ENCODE measurements around the gene NLRC5.
"Not testable (repeated sequence)": the region's sequence is repeated elsewhere in the genome, so short reads cannot be mapped to it uniquely, and the experiment has no call there.

The NLRC5 gene

DNA sequence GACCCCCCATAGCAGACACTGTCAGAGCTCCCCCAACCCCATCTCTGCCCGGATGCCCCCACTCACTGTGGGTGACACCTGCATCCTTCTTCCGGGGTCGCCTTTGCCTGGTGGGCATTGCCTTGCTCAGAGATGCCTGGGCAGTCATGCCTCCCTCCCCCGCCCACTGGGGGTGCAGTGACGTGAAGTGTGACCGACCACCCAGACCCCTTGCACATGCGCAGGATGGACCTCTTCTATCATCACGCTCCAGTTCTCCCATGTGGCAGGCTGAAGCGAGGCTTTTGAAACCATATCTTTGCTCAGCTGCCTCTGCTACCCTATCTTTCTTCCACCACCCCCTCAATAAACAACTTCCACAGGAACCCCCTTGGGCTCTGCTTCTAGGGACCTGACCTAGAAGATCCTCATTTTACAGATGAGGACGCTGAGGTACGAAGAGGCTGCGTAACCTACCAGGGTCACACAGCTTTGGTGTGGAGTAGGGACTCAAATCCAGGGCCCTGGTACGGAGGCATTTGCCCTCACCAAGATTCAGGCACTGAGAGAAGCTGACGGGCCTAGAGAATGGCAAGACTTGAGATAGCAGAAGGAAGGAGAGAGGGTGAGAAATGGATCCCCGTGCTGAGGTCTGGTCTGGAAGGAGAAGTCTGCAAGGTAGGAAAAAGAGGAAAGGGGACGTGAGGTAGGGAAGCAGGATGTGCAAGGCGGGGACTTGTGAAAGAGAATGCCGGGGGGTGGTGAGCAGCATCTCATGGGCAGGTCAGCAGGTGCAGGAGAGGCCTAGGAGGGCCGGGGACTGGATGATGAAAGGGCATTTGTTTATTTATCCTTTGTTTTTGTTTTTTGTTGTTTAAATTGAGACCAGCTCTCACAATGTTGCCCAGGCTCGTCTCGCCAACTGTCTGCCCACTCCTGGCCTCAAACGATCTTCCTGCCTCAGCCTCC is 14.4 kb downstream of the NLRC5 start:
- no peak for DNase-seq

DNA sequence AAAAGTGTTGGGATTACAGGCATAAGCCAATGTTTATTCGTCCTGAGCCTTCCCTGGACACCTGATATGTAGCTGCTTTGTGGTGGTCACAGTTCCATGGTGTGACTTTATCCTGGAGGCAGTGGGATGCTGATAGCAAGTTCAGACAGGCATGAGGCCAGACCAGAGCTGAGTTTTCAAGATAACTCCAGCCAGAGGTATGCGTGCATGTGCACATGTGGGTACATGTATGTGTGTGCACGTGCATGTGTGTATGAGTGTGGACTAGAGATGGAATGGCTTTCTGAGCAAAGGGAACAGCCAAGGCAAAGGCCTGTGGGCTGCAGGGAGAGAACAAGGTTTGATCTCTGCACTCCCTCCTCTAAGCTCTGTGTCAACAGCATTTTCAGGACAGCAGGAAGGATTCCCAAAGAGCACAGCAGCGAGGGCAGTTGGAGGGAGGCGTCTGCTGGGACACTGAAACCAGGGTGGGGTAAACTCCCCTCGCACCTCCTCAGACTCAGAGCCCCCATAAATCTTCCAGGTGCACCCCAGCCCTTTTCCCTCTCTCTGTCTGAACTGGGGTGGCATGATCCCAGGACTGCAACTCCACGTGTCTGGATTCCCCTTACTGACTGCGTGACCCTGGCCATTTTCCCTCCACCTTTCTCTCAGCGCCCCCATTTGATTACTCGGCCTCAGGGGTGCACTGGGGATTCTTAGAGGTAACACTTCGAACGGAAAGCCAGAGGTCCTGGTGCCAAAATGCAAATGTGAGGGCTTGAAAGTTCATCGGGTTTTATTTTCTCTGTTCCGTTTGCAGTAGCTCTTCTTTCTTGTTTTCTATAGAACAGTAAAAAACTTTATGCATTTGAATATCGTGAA is 15.3 kb downstream of the NLRC5 start:
- no peak for DNase-seq

DNA sequence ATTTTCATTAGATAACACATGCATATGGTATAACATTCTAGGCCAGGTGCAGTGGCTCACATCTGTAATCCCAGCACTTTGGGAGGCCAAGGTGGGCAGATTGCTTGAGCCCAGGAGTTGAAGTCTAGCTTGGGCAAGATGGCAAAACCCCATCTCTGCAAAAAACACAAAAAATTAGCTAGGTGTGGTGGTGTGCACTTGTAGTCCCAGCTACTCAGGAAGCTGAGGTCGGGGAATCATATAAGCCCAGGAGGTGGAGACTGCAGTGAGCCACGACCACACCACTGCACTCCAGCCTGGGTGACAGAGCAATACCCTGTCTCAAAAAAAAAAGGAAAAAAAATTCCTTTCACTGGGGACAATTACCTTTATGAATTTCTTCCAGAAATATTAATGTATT is 16.2 kb downstream of the NLRC5 start:
- DNase-seq: not testable (repeated sequence)

DNA sequence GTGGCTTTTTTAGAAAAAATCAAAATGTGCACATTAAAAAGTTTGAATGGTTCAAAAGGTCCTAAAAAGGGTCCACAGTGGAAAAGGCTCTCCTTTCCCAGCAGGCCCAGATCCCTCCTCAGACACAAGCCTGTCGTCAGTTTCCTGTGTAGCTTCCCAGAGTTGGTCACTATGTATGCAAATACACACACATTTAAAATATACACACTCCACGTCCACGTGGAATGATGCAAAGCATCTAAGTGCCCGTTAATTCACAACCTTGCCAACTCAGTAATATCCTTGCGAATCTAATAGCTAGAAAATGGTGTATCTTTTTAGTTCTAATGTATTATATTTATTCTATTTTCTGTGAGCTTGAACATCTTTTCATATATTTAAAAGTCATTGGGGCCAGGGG is 17.7 kb downstream of the NLRC5 start:
- DNase-seq: no peak

DNA sequence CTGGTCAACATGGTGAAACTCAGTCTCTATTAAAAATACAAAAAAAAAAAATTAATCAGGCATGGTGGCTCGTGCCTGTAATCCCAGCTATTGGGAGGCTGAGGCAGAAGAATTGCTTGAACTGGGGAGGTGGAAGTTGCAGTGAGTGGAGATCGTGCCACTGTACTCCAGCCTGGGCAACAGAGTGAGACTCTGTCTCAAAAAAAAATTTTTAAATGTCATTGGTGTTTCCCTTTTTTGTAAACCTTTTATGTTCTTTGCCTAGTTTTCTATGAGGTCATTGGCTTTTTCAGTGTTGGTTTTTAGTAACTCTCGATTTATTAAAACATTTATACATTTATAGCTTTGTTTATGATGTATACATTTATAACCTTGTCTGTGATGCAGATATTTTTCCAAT is 18.2 kb downstream of the NLRC5 start:
- DNase-seq: no peak

DNA sequence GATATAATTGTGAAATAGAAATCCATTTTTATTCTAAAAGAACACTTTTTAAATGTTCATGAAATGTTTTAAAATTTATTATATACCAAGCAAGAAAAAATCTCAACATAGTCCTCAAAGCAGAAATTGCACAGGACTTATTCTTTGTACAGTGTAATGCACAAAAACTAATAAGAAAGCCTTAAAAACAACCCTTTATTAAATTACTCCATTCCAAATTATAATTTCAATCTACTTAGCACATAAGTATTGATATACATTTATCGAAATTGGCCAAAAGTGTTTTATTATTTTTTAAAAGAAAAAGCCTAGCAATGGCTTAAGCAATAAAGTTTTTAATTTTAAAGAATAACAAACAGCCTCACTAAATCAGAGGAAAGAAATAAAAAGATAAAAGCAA is 19.1 kb downstream of the NLRC5 start:
- DNase-seq: no peak

DNA sequence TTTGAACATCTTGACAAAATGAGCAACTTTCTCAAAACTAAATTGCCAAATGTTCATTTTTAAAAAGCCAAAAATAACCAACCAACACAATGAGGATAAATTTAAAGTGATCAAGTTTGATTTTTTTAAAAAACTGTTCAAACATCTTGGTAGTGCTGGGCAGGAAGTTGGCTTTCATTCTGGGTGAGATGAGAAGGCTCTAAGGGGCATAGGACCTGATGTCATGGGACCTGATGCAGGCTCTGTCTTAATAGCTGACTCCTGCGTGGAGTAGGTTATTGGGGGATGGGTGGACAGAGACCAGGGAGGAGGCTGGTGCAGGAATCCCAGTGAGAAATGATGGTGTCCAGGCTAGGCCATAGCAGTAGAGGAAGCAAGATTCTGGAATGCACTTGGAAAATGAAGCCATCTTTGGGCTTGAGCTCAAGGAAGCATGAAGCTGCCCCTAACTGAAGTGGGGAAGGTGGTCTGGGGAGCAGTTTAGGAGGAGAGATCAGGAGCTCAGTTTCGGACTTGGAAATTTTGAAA is 20.4 kb downstream of the NLRC5 start:
- no peak for DNase-seq

DNA sequence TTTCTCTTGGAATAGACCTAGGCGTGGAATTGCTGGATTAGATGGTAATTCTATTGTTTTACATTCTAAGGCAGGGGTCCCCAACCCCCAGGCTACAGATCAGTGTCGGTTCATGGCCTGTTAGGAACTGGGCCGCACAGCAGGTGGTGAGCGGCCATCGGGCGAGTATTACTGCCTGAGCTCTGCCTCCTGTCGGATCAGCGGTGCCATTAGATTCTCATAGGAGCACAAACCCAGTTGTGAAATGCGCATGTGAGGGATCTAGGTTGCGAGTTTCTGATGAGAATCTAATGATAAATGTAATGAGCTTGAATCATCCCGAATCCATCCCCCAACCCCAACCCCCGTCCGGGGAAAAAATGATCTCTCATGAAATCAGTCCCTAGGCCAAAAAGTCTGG is 23.0 kb downstream of the NLRC5 start:
- no peak for DNase-seq

DNA sequence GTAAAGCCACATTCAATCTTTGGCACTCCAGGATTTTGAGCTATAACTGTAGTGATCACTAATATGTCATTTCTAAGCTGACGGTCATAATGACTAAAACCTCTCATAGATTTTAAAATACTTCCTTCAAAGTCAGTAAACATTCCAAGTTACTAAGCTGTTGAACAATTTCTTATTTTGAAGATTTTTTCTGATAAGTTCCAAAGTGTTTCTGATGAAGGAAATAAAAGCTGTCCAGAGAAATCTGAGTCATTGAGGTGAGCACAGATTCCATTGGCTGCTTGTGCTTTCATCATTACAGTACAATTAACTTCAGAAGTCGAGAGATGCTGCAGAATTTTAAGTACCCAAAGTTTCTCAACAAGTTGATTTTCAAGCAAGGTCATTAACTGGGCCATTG is 23.9 kb downstream of the NLRC5 start:
- no peak for DNase-seq

DNA sequence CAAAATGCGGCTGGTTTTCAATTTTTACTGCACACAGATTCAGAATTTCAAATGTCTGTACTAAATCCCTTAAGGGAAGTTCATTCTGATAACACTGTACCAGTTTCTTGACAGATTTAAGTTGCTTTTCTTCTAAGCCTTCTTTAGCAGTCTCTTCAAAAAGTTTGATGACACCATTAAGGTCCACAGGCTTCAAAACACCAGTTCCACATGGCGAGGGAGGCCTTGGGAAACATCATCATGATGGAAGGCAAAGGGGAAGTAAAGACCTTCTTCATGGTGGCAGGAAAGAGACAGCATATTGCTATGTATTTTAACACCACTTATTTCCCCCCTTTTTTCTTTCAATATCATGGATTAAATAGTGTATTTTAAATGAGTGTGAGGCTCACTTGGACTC is 24.5 kb downstream of the NLRC5 start:
- no peak for DNase-seq

DNA sequence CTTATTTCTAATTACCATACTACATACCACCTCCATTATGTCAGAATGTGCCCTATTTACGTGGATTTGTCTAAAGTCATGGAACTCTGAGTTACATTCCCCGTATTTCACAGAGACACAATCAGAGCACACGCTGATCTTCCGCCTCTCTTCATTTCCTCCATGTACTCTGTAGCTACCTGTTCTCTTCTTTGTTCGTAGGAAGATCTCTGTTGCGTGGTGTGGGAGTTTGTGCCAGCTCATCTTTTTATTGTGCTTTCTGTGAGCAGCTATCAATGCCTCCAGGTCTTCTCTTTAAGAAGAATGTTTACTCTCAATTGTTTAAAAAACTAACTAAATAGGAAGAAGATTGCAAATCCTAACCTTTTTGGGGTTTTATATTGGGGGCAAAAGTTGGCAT is 26.9 kb downstream of the NLRC5 start:
- DNase-seq: no peak

DNA sequence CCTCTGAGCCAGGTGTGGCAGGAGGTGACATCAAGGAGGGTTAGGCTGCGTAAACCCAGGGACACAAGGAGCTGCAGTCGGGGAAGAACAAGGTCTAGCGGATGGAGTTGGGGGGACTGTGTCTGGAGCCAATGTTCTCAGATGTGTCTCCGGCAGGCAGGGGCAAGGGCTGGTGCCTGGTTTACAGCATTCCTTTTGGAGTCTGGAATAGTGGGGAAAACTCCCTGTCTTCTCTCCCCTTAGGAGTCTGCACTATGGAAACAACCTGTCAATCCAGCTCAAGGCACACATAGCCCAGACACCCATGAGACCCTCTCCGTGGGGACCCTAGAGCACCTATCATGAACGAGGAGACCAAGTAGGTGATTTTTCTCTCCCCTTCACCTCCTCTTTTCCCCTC is 27.5 kb downstream of the NLRC5 start:
- DNase-seq: no peak

DNA sequence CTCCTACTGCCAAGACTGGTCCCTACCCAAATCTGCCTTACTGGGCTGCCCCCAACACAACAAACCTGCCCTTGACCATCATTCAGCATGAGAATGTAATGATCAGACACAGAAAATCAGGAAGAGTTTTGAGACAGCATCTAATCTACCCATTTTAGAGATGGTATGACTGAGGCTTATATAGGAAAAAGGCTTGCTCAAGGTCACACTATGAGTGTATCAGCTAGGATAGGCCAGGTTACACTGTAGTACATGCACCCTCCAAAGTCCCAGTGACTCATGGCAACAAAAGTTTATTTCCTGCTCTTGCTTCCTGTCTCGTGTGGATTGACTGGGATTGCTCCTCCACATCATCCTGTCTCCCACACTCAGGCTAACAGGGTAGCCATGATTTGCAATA is 27.9 kb downstream of the NLRC5 start:
- no peak for DNase-seq

DNA sequence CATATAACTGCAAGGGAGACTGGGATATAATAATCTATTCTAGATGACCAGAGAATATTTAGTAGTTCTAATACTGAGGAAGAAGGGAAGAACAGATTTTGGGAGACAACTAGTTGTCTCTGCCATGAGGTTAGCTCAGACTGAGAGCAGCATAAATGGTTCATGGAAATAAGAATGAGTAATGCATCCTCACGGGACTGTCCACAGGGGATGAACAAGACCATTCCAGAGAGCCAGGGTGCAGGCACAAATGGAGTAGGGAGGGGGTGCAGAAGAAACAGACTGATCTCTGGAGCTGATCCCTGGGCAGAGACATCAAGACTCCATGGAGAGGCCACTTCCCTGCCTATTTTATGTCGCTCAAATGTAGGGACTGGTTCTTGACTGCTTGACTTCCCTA is 30.4 kb downstream of the NLRC5 start:
- no peak for DNase-seq

DNA sequence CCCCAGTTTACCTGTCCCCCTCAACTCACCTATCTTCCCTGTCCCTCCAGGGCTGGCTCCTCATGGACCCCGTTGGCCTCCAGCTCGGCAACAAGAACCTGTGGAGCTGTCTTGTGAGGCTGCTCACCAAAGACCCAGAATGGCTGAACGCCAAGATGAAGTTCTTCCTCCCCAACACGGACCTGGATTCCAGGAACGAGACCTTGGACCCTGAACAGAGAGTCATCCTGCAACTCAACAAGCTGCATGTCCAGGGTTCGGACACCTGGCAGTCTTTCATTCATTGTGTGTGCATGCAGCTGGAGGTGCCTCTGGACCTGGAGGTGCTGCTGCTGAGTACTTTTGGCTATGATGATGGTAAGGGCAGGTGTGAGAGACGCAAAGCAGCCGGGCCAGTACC is 31.3 kb downstream of the NLRC5 start:
- DNase-seq: no peak

DNA sequence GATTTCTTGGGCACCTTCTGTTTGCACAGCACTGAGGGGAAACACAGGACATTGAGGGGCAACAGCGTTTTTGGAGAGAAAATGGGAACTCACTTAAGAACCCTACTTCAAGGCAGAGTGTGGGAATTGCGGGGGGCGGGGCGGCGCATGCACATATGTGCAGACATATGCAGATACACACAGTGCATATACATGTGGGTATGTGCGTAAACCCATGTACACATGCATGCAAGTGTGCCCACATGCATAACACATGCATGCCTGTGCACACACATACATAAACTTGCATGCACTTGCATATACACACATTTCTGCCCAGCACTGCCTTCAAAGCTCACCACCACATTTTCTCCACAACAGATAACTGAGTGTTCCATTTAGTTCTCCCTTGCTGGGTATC is 32.4 kb downstream of the NLRC5 start:
- no peak for DNase-seq

DNA sequence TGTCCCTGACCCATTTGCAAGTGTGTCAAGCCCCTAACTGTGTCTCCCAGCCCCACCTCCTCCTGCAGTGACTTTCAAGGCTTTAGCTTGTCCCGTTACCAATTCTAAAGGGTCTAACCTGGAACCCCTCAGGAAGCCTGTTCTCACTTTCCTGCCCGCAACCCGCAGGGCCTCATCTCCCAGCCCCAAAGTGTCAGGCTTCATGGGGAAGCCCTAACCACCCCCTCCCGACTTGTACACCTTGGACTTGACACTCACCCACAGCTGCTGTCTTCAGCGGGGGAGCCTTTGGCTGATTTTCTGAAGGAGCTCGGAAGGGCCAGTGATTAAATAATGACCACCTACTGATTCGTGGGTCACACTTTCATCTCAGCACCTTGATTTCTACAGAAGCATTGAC is 33.1 kb downstream of the NLRC5 start:
- no peak for DNase-seq

DNA sequence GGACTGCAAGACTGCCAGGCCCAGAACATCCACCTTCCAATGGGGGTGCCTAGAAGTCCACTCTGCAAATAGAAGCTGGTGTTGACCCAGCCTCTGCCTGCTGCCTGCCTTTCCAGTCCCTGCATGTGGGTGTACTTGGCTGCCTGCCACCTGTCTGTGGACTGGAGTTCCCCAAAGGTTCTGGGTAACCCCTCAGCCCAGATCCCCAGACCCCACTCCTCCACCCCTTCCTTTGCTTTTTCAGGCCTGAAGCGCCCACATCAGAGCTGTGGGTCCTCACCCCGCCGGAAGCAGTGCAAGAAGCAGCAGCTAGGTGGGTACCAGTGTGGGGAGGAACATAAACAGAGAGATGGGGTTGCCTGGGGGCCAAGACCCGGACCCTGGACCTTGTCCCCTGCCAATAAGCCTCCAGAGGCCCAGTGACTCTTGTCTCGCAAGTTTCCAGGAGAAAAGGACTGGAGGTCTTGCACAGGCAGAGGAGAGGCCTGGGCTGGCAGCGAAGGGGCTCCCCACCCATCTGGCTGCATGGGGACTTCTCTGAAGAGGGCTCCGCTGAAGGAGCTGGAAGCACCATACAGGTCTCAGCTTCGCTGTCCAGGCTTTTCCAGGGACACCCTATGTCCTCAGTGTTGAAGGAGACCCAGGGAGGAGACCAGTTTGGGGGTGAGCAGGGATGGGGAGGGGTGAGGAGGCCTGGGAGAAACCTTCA is 34.3 kb downstream of the NLRC5 start:
- no peak for DNase-seq

DNA sequence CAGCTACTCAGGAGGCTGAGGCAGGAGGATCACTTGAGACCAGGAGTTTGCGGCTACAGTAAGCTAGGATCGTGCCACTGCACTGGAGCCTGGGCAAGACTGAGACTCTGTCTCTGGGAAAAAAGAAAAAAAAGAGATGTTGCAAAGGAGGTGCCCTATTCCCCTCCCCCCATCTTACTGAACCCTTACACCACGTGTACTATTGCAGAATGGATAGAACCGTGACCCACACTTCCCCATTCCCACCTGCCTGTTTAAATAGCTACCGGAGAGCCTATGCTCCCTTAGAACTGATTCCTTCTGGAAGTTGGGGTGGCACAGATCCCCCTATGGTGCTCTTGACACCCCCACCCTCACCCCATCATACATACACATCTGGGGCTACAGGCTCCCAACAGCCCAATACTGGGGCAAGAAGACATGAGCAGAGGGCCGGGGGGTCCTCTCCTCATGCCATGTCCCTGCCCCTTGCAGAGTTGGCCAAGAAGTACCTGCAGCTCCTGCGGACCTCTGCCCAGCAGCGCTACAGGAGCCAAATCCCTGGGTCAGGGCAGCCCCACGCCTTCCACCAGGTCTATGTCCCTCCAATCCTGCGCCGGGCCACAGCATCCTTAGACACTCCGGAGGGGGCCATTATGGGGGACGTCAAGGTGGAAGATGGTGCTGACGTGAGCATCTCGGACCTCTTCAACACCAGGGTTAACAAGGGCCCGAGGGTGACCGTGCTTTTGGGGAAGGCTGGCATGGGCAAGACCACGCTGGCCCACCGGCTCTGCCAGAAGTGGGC is 35.7 kb downstream of the NLRC5 start:
- DNase-seq: no peak

DNA sequence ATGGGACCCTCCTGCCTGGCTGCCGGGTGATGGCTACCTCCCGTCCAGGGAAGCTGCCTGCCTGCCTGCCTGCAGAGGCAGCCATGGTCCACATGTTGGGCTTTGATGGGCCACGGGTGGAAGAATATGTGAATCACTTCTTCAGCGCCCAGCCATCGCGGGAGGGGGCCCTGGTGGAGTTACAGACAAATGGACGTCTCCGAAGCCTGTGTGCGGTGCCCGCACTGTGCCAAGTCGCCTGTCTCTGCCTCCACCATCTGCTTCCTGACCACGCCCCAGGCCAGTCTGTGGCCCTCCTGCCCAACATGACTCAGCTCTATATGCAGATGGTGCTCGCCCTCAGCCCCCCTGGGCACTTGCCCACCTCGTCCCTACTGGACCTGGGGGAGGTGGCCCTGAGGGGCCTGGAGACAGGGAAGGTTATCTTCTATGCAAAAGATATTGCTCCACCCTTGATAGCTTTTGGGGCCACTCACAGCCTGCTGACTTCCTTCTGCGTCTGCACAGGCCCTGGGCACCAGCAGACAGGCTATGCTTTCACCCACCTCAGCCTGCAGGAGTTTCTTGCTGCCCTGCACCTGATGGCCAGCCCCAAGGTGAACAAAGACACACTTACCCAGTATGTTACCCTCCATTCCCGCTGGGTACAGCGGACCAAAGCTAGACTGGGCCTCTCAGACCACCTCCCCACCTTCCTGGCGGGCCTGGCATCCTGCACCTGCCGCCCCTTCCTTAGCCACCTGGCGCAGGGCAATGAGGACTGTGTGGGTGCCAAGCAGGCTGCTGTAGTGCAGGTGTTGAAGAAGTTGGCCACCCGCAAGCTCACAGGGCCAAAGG is 36.8 kb downstream of the NLRC5 start:
- DNase-seq: no peak

DNA sequence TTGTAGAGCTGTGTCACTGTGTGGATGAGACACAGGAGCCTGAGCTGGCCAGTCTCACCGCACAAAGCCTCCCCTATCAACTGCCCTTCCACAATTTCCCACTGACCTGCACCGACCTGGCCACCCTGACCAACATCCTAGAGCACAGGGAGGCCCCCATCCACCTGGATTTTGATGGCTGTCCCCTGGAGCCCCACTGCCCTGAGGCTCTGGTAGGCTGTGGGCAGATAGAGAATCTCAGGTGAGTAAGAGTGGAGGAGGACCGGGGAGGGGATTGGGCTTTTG is 37.4 kb downstream of the NLRC5 start:
- DNase-seq: no peak

DNA sequence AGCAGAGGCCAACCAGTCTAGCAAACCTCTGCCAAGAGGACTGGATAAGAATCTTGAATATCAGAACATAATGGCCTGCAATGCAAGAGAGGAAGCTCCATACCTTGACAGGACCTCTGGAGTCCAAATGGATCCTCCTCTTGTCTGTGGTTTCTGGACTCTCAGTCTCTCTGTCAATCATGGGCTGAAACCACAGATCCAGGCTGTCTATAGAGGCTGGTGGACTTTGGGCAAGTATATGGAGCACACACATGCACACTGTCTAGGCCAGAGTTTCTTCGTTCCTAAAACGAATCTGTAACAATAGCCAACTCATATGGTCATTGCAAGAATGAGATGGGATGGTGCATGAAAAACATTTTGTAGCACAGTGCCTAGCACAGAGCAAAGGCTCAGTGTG is 37.7 kb downstream of the NLRC5 start:
- DNase-seq: no peak

Data from cerebellar nuclear complex (tissue), 1 donor.